Endodermal cell (in vitro differentiated cells): ENCODE measurements around the gene SGMS2. TPM values are rescaled to one million over a fixed set of nuclear protein-coding genes. Genes with fewer than 3 reads are reported as not detected.

Experiments used
- DNase-seq: peaks from one replicate; pipeline ENCODE4 v3.0.0-alpha.2; 2017
- H3K27ac ChIP-seq: 2 replicates; pipeline ENCODE4 v1.5.1; 2013; ENCODE audit warnings: mild to moderate bottlenecking, low read depth, low read length, moderate library complexity
- H3K27me3 ChIP-seq: 2 replicates; pipeline ENCODE4 v1.6.1; 2013; ENCODE audit warnings: mild to moderate bottlenecking, low read length, moderate library complexity; ENCODE audit not compliant: insufficient read depth, control insufficient read depth, poor library complexity, severe bottlenecking
- H3K36me3 ChIP-seq: 2 replicates; pipeline ENCODE4 v1.7.0; 2013; ENCODE audit warnings: mild to moderate bottlenecking, low read length, moderate library complexity; ENCODE audit not compliant: control insufficient read depth, insufficient read depth
- H3K4me1 ChIP-seq: one replicate; pipeline ENCODE4 v1.7.0; 2013; ENCODE audit warnings: low read length; ENCODE audit not compliant: control insufficient read depth, insufficient read depth
- H3K4me3 ChIP-seq: 2 replicates; pipeline ENCODE4 v1.5.1; 2013; ENCODE audit warnings: mild to moderate bottlenecking, low read length, moderate library complexity
- H3K9ac ChIP-seq: 2 replicates; pipeline ENCODE4 v1.6.1; 2013; ENCODE audit warnings: mild to moderate bottlenecking, low read length, moderate library complexity; ENCODE audit not compliant: poor library complexity, severe bottlenecking; ENCODE audit errors: extremely low read depth
- H3K9me3 ChIP-seq: 2 replicates; pipeline ENCODE4 v1.6.1; 2013; ENCODE audit warnings: mild to moderate bottlenecking, low read length, moderate library complexity; ENCODE audit not compliant: control insufficient read depth
- H3K27ac Mint-ChIP-seq: 2 replicates; pipeline ENCODE4 v1.8.0; 2020; ENCODE audit warnings: mixed read lengths
- H3K27me3 Mint-ChIP-seq: 2 replicates; pipeline ENCODE4 v1.8.0; 2021; ENCODE audit warnings: mild to moderate bottlenecking, mixed read lengths; ENCODE audit not compliant: insufficient read depth
- H3K36me3 Mint-ChIP-seq: 2 replicates; pipeline ENCODE4 v1.8.0; 2020; ENCODE audit warnings: low read depth, mixed read lengths
- H3K4me1 Mint-ChIP-seq: 2 replicates; pipeline ENCODE4 v1.8.0; 2020; ENCODE audit warnings: mixed read lengths
- H3K4me3 Mint-ChIP-seq: 2 replicates; pipeline ENCODE4 v1.8.0; 2020; ENCODE audit warnings: mild to moderate bottlenecking, moderate library complexity, mixed read lengths
- H3K9me3 Mint-ChIP-seq: 2 replicates; pipeline ENCODE4 v1.8.0; 2020; ENCODE audit warnings: mild to moderate bottlenecking, mixed read lengths
- WGBS, 2 experiments: methylation state at CpG; one replicate each; pipeline versions ENCODE4 v1.1.5 to v1.1.7; 2013; ENCODE audit warnings: missing lambda C conversion rate in 2 of 2, mixed read lengths in 1 of 2; ENCODE audit not compliant: insufficient coverage in 1 of 2, insufficient read length in 1 of 2; 5-methylcytosine and 5-hydroxymethylcytosine counted together
- total RNA-seq, 2 donors: library from RNA; stranded (reverse); fragmentation: NEBNext Ultra II Directional in 1 of 2; extraction: Animal tissue kit (Norgen Biotek cat#: 25700) in 1 of 2; gene quantifications; 2 replicates in 1 of 2; 3 replicates in 1 of 2; pipeline ENCODE4 v1.2.1, GENCODE V29; 2021
- TF ChIP-seq, protein P1 (sequence below): fragments of 200-600 bp; sonication (generic); conservative IDR thresholded peaks from 2 replicates; pipeline ENCODE4 v1.5.0; 2021; ENCODE audit warnings: antibody characterized with exemption, mild to moderate bottlenecking

Gene SGMS2
- total RNA-seq, 2 donors from 2014 or later: 0.11 to 0.62 TPM

DNA sequence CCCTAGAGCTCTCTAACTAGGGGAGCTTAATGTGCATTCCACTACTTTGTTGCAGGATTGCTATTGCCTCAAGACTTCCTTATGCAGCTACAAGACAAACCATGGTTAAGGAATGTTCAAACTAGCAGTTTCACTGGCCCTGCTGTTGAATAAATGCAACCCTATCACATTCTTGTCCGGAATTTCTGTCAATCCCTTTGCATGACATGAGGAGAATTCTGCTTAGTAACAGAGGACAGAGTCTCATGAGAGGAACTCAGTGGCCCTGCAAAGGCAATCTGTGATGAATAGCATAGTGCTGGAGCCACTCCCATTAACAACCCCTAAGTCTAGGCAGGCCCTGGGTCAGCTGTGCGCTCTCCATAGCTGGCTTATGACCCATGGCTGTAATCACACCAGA, 30.7 kb upstream of the SGMS2 start:
- H3K36me3 Mint-ChIP-seq: no peaks in the 10 kb centered on the region
- H3K4me1 Mint-ChIP-seq: no peaks in the 10 kb centered on the region
- H3K27ac Mint-ChIP-seq: no peak overlapping the region
- H3K9me3 Mint-ChIP-seq: no peaks in the 10 kb centered on the region
- Histone ChIP-seq H3K27me3 (no peaks in the 10 kb centered on the region), H3K4me3 (no peak overlapping the region), H3K9ac (no peak overlapping the region), H3K36me3 (no peaks in the 10 kb centered on the region), H3K27ac (no peak overlapping the region), H3K4me1 (no peaks in the 10 kb centered on the region), H3K9me3 (no peaks in the 10 kb centered on the region)
- 86 to 90% methylated on average over 1 to 2 of the region's 2 CpGs for WGBS, 2 experiments
- H3K4me3 Mint-ChIP-seq: no peak overlapping the region
- H3K27me3 Mint-ChIP-seq: peaks cover 2% of the 10 kb centered on the region
- TF ChIP-seq, protein P1, sequence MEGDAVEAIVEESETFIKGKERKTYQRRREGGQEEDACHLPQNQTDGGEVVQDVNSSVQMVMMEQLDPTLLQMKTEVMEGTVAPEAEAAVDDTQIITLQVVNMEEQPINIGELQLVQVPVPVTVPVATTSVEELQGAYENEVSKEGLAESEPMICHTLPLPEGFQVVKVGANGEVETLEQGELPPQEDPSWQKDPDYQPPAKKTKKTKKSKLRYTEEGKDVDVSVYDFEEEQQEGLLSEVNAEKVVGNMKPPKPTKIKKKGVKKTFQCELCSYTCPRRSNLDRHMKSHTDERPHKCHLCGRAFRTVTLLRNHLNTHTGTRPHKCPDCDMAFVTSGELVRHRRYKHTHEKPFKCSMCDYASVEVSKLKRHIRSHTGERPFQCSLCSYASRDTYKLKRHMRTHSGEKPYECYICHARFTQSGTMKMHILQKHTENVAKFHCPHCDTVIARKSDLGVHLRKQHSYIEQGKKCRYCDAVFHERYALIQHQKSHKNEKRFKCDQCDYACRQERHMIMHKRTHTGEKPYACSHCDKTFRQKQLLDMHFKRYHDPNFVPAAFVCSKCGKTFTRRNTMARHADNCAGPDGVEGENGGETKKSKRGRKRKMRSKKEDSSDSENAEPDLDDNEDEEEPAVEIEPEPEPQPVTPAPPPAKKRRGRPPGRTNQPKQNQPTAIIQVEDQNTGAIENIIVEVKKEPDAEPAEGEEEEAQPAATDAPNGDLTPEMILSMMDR: no peak
- DNase-seq: no peak

DNA sequence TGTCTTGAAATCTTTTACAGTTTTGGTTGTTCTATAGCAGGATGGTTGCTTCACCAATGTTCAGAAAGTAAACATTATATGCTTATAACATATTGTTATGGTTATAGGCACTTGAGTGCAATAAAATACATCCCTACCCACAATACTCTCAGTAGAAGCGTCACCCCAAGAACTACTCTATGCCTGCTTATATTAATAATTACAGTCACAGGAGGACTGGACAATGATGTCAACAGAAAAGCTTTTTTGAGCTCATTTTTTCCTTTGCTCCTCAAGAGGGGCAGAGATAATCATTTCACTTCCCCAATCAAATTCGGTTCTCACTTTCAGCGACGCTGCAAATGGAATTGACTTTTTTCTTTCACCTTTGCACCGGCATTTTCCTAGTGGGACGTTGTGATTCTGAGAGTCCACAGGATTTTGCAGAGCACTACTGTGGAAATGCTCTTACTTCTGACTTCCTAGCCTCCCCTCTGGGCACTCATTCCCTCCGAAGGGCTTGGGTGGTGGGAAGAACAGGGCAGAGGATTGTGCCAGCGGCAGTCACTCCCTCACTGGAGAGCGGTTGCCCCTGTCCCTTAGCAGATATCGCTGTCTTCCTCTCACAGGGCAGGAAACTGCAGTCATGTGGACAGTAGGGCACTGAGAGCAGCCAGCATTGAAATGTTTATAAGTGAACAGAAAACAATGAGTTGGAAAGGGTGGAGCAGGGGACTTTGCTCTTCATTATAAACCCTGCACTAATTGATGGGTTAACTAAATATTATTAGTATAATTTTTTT, 24.9 kb upstream of the SGMS2 start:
- Histone ChIP-seq H3K36me3 (no peaks in the 10 kb centered on the region), H3K4me1 (no peaks in the 10 kb centered on the region), H3K27ac (no peak overlapping the region), H3K4me3 (no peak overlapping the region), H3K27me3 (no peaks in the 10 kb centered on the region), H3K9ac (no peak overlapping the region), H3K9me3 (no peaks in the 10 kb centered on the region)
- H3K9me3 Mint-ChIP-seq: no peaks in the 10 kb centered on the region
- DNase-seq: no peak
- peaks cover 7% of the 10 kb centered on the region for H3K27me3 Mint-ChIP-seq
- H3K4me1 Mint-ChIP-seq: peaks cover under 1% of the 10 kb centered on the region
- no peak overlapping the region for H3K4me3 Mint-ChIP-seq
- WGBS, 2 experiments: 90 to 98% methylated on average over 6 to 10 of the region's 10 CpGs
- TF ChIP-seq, protein P1: no peak
- H3K27ac Mint-ChIP-seq: no peak overlapping the region
- H3K36me3 Mint-ChIP-seq: no peaks in the 10 kb centered on the region

DNA sequence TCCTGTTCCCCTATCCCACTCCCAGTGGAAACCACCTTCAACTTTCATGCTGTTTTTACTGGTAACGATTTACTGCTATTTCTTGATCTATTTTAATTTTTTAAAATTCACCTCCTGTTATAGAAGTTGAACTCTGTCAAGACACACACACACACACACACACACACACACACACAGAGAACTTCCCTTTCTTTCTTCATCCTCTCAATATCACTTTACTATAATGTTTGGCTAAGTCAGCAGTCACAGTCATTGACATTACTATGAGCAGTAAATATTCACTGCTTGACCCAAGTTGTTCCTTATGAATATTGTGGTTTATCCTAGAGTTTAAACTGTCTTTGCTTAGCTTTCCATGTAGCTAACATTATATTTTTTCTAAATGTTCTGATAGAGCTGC, 24.0 kb upstream of the SGMS2 start:
- no peaks in the 10 kb centered on the region for H3K9me3 ChIP-seq
- Mint-ChIP-seq H3K4me3 (no peak overlapping the region), H3K9me3 (no peaks in the 10 kb centered on the region), H3K27me3 (peaks cover 7% of the 10 kb centered on the region), H3K27ac (no peak overlapping the region), H3K36me3 (no peaks in the 10 kb centered on the region), H3K4me1 (peaks cover 1% of the 10 kb centered on the region)
- TF ChIP-seq, protein P1: no peak
- H3K4me3 ChIP-seq: no peak overlapping the region
- H3K4me1 ChIP-seq: no peaks in the 10 kb centered on the region
- H3K27ac ChIP-seq: no peak overlapping the region
- H3K27me3 ChIP-seq: no peaks in the 10 kb centered on the region
- no peaks in the 10 kb centered on the region for H3K36me3 ChIP-seq
- WGBS, 2 experiments: 89 to 91% methylated on average over 1 of the region's 1 CpG
- no peak overlapping the region for H3K9ac ChIP-seq
- no peak for DNase-seq
